ENCODE results near the gene ZNF124. TPM values are rescaled to one million over a fixed set of nuclear protein-coding genes. Genes with fewer than 3 reads are reported as not detected.

The ZNF124 gene
- total RNA-seq, 1 experiment from 2014 or later, result 22.2 TPM

DNA sequence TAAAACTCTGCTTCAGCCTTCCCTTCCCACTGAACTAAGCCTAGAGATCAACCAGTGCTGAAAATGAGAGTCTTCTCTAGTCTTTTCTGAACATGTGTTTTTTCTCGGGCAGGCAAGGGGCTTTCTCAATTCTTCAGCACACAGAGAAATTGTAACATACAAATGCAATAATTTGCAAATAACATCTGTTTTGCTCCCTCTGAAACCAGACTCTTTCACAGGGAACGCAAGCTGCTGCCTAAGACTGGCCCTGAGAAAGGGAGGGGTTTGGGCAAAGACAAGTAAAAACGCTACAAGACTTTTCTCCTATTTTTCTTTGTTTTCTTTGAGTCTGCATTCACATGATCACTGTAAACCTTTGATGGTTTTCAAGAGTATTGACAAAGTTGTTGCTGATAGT lies 44.4 kb upstream of the ZNF124 start:
- no peak overlapping the region for H3K9ac ChIP-seq (ENCODE audit: low read length)
- H3K36me3 ChIP-seq (ENCODE audit: low read depth, low read length), result no peaks in the 10 kb centered on the region
- no peak overlapping the region for H3K4me3 ChIP-seq (ENCODE audit: low read length)
- ATAC-seq, result no peak
- ChIA-PET CTCF (no interaction called here), POLR2A (ENCODE audit: unreplicated experiment) (no interaction called here)
- H3F3A ChIP-seq (ENCODE audit: low read length, unreplicated experiment), result no peaks in the 10 kb centered on the region
- no TSS peak for BruUV-seq (replicated peaks)
- H3K9me3 ChIP-seq (ENCODE audit: low read length), result no peaks in the 10 kb centered on the region
- H3K9me2 ChIP-seq (replicated peaks; ENCODE audit: low read length), result no peaks in the 10 kb centered on the region
- DNase-seq, result no peak
- H3K4me1 ChIP-seq (ENCODE audit: insufficient read depth, low read length), result no peaks in the 10 kb centered on the region
- no peaks in the 10 kb centered on the region for H3K27me3 ChIP-seq (ENCODE audit: low read length)
- H4K20me1 ChIP-seq (ENCODE audit: low read length), result no peaks in the 10 kb centered on the region
- H2AFZ ChIP-seq (ENCODE audit: low read length), result no peak overlapping the region
- intact Hi-C loops (cut with micrococcal nuclease), result no loop called here
- no peak overlapping the region for H3K27ac ChIP-seq (ENCODE audit: low read length)
- H3K79me2 ChIP-seq (ENCODE audit: low read length), result no peaks in the 10 kb centered on the region
- no peak overlapping the region for H3K4me2 ChIP-seq (ENCODE audit: low read length)
- TF ChIP-seq EZH2phosphoT487 (IDR thresholded peaks at IDR 0.05; ENCODE audit: borderline replicate concordance, low read length), result no peak
- no peak for TF ChIP-seq EZH2 (IDR thresholded peaks at IDR 0.05; ENCODE audit: low read length, unreplicated experiment)
- TF ChIP-seq, protein P1, sequence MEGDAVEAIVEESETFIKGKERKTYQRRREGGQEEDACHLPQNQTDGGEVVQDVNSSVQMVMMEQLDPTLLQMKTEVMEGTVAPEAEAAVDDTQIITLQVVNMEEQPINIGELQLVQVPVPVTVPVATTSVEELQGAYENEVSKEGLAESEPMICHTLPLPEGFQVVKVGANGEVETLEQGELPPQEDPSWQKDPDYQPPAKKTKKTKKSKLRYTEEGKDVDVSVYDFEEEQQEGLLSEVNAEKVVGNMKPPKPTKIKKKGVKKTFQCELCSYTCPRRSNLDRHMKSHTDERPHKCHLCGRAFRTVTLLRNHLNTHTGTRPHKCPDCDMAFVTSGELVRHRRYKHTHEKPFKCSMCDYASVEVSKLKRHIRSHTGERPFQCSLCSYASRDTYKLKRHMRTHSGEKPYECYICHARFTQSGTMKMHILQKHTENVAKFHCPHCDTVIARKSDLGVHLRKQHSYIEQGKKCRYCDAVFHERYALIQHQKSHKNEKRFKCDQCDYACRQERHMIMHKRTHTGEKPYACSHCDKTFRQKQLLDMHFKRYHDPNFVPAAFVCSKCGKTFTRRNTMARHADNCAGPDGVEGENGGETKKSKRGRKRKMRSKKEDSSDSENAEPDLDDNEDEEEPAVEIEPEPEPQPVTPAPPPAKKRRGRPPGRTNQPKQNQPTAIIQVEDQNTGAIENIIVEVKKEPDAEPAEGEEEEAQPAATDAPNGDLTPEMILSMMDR (conservative IDR thresholded peaks at IDR 0.05; ENCODE audit: low read depth, low read length), result no peak

DNA sequence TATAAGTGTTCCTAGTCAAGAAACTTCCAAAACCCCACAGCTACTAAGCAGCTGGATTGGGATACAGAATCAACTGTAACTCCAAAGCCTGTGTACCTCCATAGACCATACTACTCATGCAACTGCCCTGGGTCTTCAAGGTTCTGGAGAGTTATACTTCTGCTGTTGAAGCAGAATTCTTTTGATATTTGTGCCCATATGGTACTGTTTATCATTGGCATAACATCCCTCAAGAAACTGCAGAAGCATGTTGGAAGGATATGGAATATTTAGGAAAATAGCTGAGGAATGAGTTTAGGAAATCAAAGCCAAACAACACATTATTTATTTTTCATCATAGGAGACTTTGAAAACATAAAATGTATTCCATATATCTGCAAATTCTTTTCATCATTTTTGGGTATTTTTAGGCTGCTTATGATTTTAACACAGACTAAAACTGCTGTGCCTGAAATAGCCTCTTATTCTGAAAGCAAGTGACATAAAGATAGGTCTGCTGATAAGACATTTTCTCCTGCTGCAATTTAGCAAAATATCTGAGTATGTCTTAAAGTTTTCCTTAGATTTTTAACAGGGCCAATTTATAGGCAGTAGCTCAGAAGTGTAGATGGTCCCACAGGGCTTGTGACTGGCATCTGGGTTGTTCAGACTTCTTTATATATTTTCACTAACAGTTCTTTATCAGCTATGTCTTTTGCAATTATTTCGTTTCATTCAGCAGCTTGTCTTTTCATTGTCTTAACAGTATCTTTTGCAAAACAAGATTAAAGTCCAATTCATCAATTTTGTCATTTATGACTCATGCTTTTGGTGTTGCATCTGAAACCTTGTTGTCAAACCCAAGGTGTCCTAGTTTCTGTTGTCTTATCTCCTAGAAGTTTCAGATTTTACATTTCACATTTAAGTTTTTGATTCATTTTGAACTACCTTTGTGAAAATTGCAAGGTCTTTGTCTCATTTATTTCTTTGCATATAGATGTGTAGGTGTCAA lies 41.1 kb upstream of the ZNF124 start:
- Histone ChIP-seq H3K36me3 (ENCODE audit: low read depth, low read length) (peaks cover 8% of the 10 kb centered on the region; the same call in 1 of the 2 replicates), H3K9me3 (ENCODE audit: low read length) (no peaks in the 10 kb centered on the region), H3K4me1 (ENCODE audit: insufficient read depth, low read length) (peaks cover 17% of the 10 kb centered on the region), H3K9ac (ENCODE audit: low read length) (no peak overlapping the region), H3K27ac (ENCODE audit: low read length) (no peak overlapping the region), H3K27me3 (ENCODE audit: low read length) (no peaks in the 10 kb centered on the region), H3K9me2 (replicated peaks; ENCODE audit: low read length) (no peaks in the 10 kb centered on the region), H3F3A (ENCODE audit: low read length, unreplicated experiment) (no peaks in the 10 kb centered on the region), H3K79me2 (ENCODE audit: low read length) (peaks cover 27% of the 10 kb centered on the region), H3K4me3 (ENCODE audit: low read length) (no peak overlapping the region), H3K4me2 (ENCODE audit: low read length) (no peak overlapping the region), H4K20me1 (ENCODE audit: low read length) (peaks cover 16% of the 10 kb centered on the region), H2AFZ (ENCODE audit: low read length) (no peak overlapping the region)
- CTCF ChIA-PET, result no interaction called here
- no TSS peak for BruUV-seq (replicated peaks)
- no peak for DNase-seq
- intact Hi-C loops (cut with micrococcal nuclease), result loop anchor here (5.0 kb wide), 1 partner anchor 44 kb away; the partner anchor contains the start of gene VN1R5
- no peak for ATAC-seq
- POLR2A ChIA-PET (ENCODE audit: unreplicated experiment), result no interaction called here
- TF ChIP-seq, protein P1 (conservative IDR thresholded peaks at IDR 0.05; ENCODE audit: low read depth, low read length), result no peak
- no peak for TF ChIP-seq EZH2 (IDR thresholded peaks at IDR 0.05; ENCODE audit: low read length, unreplicated experiment)
- no peak for TF ChIP-seq EZH2phosphoT487 (IDR thresholded peaks at IDR 0.05; ENCODE audit: borderline replicate concordance, low read length)

DNA sequence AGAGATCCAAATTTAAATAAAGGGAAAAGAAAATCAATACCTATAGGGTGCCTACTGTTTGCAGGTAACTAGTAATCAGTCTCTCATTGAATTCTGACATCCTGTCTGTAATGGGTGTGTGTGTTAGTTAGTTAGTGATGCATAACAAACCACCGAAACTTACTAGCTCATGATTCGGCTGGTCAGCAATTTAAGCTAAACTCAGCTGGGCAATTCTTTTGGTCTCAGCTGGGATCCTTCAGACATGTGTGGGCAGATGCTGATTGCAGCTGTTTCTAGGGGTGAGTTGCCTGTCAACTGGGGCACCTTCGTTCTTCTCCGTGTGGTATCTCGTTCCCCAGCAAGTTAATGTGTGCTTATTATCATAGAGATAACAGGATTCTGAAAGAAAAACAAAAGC lies 40.2 kb upstream of the ZNF124 start:
- Histone ChIP-seq H3K79me2 (ENCODE audit: low read length) (peaks cover 36% of the 10 kb centered on the region), H2AFZ (ENCODE audit: low read length) (no peak overlapping the region), H3K4me1 (ENCODE audit: insufficient read depth, low read length) (peaks cover 19% of the 10 kb centered on the region), H3K36me3 (ENCODE audit: low read depth, low read length) (peaks cover 15% of the 10 kb centered on the region), H3K9ac (ENCODE audit: low read length) (no peak overlapping the region), H3F3A (ENCODE audit: low read length, unreplicated experiment) (no peaks in the 10 kb centered on the region), H3K27me3 (ENCODE audit: low read length) (no peaks in the 10 kb centered on the region), H3K4me2 (ENCODE audit: low read length) (no peak overlapping the region), H3K4me3 (ENCODE audit: low read length) (no peak overlapping the region), H3K9me3 (ENCODE audit: low read length) (no peaks in the 10 kb centered on the region), H3K27ac (ENCODE audit: low read length) (no peak overlapping the region), H4K20me1 (ENCODE audit: low read length) (peaks cover 25% of the 10 kb centered on the region), H3K9me2 (replicated peaks; ENCODE audit: low read length) (no peaks in the 10 kb centered on the region)
- TF ChIP-seq EZH2 (IDR thresholded peaks at IDR 0.05; ENCODE audit: low read length, unreplicated experiment) (no peak), EZH2phosphoT487 (IDR thresholded peaks at IDR 0.05; ENCODE audit: borderline replicate concordance, low read length) (no peak)
- TF ChIP-seq, protein P1 (conservative IDR thresholded peaks at IDR 0.05; ENCODE audit: low read depth, low read length), result no peak
- BruUV-seq (replicated peaks), result no TSS peak
- intact Hi-C loops (cut with micrococcal nuclease), result loop anchor here (5.0 kb wide), 1 partner anchor 45 kb away; the partner anchor contains the start of gene VN1R5
- ATAC-seq (no peak), DNase-seq (no peak)
- ChIA-PET POLR2A (ENCODE audit: unreplicated experiment) (no interaction called here), CTCF (no interaction called here)

Data from PC-3 (cell line).